GM18499 (cell line): ENCODE results near the gene IL16.

Source experiments
- ATAC-seq: cut with Tn5 transposase; IDR thresholded peaks from one replicate; pipeline ENCODE4 v1.9.1; 2021; ENCODE audit warnings: moderate number of reproducible peaks; ENCODE audit not compliant: insufficient read depth, unreplicated experiment

Gene IL16

DNA sequence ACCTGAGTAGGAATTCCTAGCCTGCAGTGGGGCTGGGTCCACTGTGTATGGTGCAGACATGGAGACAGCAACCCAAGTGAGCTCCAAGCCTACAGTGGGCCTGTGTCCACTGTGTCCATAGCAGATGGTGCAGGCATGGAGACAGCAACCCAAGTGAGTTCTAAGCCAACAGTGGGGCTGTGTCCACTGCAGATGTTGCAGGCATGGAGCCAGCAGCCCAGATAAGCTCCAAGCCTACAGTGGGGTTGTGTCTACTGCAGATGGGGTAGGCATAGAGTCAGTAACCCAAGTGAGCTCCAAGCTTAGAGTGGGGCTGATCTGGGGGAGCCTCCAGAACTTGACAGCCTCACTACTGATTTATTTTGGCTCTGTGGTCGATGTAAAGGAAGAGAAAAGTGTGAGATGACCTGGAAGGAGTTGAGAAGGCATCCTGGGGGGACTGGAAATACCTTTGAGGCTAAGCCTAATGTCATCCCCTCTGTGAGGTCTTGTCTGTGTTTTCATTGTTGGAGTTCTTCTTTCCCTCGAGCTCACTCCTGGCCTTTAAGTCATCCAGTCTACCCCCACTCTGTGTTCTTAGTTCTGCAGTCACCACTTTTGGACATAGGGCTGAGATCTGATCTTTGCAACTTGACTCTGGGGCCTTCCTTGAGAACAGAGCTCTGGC lies 22.4 kb upstream of the IL16 start:
- ATAC-seq = no peak

DNA sequence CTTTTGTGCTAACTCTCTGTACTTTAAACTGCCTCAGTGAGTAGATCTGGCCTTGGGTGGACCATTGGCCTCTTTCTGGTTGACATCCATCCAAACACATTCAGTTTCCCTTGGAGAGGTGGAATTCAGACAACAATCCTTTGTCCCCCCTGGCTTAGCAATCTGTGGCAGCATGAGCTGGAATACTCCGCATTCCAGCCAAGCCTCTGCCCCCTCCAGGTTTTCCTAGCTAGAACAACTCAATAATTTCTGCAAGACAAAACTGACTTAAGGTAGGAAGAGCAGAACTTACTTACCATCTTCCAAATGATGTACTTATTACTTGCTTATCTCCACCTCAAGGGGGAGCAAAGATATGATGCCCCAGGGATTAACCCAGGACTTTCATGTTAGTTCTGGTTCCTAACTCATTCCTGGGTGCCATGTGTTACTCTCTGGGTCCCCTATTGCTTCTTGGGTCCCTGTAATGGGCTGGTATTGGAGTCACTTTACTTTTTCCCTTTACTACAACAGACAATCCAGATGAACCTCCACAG lies 21.8 kb upstream of the IL16 start:
- no peak for ATAC-seq

DNA sequence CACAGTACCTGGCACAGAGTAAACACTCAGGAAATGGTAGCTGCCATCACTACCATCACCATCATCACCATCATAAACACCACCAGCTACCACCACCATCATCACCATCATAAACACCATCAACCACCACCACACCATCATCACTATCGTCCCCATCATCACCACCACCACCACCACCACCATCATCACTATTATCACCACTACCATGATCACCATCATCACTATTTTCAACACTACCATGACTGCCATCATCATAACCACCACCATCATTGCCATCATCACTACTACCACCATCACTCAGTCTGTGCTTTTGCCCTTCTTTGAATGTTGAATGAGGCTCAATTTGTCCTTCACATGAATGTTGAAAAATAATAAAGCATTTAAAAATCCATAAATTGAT lies 21.2 kb upstream of the IL16 start:
- ATAC-seq = no peak

DNA sequence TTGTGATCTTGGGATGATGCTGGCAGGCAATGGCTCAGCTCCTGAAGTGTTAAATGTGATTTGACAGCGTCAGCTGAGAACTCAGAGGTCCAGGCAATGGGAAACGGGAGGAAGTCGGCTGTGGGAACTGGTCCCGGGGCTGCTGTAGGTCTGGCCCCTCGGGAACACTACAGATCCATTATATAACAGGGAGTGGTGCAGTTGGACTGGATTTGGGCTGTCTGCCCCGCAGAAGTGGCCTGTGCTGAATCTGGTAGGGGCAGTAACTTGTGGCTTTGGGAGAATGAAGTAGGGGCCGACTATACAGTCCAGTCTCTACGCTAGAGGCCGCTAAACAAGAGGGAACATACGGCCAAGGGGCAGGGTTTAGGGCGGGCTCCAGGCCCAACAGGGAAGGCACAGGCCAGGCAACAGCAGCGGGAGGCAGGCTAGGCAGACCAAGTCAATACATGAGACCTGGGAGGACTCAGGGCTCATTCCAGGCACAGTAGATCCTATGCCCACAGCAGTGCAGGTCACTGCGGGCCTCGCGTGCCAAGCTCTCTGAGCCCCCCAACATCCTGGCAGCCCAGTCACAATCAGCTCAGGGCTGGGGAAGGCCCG lies 20.3 kb upstream of the IL16 start:
- ATAC-seq = no peak

DNA sequence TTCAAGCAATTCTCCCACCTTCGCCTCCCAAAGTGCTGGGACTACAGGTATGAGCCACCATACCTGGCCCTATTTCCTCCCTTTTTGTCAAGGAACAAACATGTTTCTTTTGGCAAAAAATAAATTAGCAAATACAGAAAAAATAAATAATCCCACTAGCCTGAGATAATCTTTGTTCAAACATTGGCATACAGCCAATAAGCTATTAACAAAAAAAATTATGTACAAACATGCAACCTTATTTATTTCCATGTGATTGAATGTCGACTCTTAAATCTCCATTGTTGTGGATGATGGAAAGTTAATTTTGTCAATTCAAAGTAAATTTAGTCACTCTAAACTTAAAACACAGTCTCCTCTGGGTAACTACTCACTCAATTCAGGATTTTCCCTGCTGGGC lies 18.3 kb upstream of the IL16 start:
- ATAC-seq = no peak

DNA sequence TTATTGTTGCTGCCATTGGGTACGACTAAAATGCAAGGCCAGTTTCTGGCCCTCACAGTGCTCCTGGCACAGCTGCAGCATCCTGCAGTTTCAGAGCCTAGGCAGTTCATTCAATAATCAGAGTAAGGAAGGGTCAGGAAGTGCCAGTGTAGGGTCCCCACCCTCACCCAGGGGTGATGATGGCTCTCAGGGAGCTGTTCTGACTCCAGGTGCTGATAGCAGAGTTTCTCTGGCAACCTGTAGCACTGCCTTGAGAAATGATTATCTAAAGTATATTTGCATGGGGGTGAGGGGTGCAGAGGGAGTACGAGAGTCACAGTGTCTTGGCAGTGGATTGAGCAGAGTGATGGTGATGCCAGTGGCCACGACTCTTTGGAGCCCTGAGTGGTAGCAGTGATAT lies 15.5 kb upstream of the IL16 start:
- no peak for ATAC-seq

DNA sequence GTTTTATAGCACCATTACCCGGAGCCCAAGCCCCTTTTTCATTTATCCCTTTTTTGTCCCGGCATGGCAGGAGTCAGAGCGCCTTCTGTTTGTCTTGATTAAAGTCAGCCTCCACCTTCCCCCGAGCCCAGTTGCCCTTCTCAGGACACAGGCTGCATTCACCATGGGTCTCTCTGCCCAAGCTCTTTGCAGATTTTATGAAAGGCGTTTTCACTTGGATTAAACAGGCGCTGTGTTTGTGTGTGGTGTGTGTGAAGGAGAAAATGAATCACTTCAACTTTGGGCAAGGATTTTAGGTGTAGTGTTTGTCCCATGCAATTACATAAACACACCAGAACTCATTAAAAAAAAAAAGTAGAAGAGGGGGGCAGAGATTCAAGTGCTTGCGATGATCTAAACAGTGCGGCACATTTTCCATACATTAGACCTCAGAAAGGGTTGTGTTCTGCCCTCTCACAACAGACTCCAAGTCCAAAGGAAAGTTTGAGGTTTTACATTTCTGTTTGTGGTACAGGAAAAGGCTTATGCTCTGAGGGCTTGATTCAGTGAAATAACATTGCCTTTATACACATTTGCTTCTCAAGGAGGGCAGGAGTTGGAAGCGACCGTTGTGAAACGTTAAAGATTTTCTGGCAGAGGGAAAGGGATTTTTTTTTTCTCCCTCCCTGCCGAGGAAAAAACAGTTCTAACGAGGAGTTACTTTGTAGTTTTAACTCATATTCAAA lies 14.5 kb upstream of the IL16 start:
- no peak for ATAC-seq

DNA sequence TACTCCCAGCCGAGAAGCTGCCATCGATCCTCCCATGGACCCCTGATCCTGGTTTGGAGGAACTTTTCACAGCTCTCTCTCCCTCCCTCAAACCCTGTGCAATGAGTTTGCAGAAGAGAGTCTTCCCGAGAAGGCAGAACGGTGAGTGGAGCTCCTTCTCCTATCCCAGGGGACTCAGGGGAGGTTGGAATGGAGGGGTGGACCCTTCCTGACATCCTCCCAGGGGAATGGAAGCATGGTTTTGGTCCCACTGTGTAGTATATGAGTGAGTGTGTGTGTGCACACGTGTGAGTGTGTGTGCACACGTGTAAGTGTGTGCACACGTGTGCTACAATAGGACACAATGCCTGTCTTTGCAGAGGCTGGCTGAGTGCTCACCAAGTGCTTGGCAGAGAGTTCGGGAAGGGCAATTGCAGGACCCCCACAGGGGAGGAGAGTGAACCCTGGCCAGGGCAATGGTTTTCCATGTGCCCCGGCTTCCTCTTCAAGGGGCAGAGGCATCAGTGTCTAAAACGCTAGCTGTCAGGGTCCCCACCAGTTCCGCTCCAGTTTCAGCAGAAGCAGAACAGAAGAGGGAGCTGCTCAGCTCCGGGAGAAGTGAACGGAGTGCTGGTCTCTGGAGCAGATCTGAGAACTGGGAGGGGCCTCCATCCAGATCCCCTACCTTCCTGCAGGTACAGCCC lies 13.8 kb upstream of the IL16 start:
- ATAC-seq = no peak

DNA sequence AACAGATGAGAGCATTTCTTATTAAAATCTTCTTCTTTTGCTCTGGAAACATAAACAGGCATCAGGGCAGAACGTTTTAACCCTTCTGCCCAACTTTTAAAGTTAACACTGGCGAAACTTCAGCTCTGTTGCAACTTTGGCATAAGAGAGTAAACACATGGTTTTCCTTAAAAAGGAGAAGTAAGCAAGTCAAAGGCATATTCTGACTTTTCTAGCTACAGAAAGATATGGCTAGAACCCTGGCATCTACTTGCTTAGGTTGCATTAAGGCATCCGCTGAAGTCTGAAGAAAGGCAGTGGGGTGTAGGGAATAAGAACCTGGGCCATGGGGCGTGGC lies 13.3 kb upstream of the IL16 start:
- no peak for ATAC-seq

DNA sequence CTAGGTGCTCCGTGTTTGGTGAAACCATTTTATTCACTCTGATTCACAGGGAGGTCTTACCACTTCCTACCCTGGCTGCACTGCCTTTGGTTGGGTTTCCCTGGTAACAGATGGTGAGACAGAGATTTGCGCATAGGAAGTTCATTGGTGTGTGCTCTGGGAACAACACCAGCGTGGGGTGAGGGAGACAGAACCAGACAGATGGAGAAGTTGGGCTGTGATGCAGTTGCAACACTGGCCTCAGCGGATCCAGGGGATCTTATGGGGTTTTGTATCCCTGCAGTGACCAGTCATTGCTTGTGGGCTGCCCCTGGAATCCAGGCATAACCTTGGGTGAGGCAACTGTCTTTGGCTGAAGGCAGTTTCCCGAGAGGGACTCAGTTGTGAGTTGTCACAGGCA lies 12.5 kb upstream of the IL16 start:
- no peak for ATAC-seq

DNA sequence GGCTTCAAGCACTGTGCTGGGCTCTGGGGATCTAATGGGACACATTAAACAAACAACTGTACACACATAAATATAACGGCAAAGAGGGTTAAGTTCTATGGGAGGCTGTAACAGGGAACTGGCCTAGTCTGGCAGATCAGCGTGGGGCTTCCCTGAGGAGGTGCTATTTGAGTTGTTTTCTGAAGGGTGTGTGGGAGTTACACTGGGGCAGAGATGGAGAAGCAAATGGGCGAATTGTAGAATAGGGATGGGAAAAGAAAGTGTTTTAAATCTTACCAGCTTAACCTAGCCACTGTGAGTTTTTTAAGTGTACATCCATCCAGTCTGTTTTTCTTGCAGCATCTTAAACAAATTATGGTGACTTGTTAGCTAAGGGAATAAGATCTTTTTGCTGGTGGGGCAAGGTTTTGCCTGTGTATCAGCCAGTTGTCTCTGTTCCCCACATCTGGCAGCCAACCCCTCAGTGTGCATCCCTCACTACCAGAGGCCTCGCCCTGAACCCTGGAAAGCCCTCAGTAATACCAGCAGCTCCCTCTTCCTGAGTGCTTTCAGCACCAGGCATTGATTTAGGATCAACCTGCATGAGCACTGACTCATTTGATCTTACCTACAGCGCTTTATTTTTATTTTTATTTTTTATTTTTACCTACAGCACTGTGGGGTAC lies 10.9 kb upstream of the IL16 start:
- no peak for ATAC-seq

DNA sequence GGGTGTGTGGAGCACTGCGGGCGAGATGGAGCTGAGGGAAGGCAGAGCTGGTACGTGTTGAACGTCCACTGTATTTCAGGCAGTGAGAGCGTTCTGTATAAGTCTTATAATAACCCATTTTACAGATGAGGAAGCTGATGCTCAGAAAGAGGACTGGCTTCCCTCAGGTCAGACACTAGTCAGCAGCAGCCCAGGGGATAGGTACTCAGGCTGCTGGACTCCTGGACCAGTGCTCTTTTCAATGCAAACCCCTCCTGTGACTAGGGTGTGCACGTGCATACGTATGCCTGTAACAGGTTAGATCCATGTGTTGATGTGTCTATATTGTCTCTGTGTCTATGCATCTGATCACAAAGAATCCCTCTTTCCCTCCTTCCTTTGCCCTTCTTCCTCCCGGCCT lies 8.3 kb upstream of the IL16 start:
- no peak for ATAC-seq

DNA sequence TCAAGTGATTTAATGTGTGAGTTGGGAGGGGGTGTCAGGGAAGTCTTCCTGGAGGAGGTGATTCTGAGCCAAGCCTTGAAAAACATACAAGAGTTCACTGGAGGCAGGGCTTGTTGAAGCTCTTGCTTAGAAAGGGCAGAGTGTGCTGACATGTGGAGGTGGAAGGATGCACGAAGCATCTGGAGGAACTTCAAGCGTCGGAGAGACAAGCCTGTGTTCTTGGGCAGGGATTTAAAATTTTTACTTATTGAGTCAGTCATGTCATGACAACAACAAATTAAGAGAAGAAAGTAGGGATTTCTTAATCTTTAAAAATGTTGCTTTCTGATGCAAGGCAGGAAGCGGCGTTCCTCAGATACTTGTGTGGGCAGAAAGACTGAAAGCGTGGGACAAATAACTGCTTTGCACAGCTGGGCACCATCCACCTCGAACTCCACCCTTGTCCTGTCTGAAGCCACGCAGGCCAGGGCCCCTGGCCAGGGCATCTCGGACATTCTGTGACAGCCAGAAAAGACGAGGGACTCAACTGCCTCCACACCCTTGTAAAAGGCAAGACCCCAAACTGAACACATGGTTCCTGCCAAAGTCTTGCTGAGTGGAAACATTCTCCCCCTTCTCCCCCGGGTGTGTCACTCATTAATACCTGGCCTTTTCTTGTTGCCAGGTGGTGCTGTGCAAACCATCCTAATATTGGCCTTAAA lies 6.9 kb upstream of the IL16 start:
- ATAC-seq = no peak

DNA sequence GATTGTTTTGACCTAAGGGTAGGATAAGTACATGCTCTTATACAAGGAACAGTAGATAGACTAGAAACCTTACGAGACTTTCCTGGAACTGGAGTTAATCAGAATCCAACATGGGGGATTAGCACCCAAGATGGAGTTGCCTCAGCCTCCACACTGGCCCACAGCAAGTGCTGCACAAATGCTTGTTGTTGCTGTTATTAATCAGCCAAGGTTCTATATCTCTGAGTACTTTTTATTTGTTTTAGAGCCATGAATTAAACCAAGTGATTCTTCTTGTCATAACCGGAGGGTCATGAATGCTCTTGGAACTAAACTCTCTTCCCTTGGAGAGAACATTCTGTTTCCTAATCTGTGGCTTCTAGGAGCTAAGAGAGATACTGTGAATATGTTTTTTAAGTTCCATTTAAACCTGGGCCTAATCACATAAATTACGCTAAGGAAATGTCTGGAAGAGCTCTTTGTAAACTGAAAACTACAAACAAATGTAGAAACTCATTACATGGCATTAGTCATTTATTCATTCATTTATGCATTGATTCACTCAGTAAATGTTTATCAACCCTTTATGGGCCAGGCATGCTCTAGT lies 5.7 kb upstream of the IL16 start:
- no peak for ATAC-seq

DNA sequence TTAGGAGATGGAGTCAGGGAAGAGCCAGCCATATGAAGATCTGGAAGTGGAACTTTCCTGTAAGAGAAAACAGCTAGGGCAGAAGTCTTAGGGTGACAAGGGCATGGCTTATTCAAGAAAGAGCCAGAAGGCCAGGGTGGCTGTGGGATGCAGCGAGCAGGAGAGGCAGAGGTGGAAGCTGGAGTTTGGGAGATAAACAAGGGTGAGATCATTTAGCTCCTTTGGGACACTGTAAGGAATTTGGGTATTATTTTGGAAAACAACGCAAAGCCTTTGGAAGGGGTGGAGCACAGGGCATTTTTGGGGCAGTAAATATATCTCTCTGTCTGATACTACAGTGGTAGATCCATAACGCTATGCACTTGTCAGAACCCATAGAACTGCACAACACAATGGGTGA lies 5.0 kb upstream of the IL16 start:
- no peak for ATAC-seq

DNA sequence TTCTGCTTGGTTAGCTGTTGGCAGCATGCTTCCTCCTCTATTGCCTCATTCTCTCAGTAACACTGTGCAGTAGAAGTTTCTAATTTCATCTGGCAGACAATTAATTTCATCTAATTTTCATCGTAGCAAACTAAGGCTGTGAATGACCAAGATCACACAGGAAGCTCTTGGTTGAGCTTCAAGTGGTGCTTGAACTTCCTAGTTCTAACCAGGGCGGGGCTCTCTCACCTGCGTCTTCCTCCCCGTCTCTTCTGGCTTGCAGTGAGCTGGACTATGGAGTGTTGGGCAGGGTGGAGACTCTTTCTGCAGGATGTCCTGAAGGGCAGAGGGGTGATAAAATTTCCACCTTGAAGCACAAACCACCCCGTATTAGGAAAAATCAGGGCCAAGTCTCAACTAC lies 2.0 kb upstream of the IL16 start:
- no peak for ATAC-seq

DNA sequence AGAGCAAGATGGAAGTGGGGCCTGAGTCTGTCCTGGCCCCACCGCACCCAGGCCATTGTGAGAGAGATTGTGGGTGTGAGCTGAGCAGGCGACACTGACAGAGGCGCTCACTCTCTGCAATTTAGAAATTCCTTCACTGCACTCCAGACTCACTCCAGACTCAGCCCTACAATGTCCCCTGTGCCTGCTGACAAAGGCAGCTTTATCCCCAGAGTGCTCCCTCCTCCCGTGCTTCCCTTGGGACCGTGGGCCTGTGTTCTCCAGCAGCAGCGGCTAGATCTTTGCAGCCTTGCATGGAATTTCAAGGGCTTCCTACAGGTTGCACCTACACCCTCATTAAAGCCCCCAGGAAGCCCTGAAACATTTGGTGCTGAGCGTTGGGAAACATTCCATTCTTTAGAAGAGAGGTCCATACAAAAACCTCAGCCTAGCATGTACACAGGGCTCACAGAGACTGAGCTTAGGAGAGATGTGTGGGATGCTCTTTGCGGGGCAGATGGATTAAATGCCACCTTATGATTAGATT lies 1.3 kb upstream of the IL16 start:
- no peak for ATAC-seq

DNA sequence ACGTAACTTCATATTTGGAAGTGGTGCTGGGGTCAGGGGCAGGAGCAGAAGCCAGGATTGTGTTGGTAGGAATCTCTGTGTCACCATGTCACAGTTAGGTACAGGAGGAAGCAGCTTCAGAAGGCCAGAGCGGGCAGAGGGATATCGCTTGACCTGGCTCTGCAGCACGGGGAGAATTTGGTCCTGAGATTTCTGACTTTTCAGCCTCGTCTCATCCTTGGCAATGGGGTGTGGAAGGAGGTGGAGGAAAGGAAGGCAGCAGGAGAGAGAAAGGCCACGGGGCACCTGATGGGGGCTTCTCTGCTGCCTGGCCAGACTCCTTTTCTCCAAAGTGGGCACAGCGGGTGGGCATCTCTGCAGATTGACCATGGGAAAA lies 564 bp downstream of the IL16 start:
- no peak for ATAC-seq

DNA sequence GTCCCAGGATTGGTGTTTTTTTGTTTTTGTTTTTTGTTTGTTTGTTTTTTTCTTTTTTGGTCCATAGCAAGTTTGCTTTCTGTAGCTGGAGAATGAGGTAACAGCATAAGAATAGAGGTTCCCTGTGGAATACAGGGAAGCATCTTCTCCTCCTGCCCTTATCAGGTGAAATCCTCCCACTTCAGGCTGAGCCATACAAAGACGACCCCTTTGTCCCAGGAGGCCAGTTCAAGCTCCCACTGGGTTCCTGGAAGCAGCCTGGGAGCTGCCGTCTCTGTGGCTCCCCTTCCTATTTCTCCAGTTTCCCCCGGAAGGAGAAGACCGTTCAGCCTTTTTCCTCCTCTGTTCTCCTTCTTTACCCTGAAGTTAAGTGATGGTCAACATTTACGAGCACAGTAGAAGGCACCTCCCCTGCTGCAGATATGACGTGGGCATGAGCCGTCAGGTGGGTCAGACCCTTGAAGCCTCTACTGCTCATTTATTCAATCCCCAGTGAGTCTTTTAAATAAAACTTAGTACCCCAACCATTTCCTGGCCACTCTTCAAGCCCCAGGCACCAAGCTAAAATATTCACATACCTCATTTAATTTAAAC lies 1.1 kb downstream of the IL16 start:
- no peak for ATAC-seq
